Calu3 (cell line): ENCODE data around the gene FZD4. TPM values are rescaled to one million over a fixed set of nuclear protein-coding genes. Genes with fewer than 3 reads are reported as not detected.

Experiments
- BruUV-seq: library from RNA; stranded (reverse); fragments of 400-500 nt; replicated peaks from 2 replicates; lab custom pipeline; 2021; lab: Mats Ljungman, UMichigan
- CTCF ChIA-PET: fragments of 300-600 bp; sonication (Branson Sonifier 250); formaldehyde crosslinking; loops from one replicate; lab custom pipeline; 2022; ENCODE audit warnings: antibody characterized with exemption; lab: Charles Lee
- DNase-seq: peaks from one replicate; pipeline ENCODE4 v3.0.0; 2022
- H3K27ac Mint-ChIP-seq: one replicate; pipeline ENCODE4 v1.8.0; 2022; ENCODE audit warnings: mixed read lengths; ENCODE audit not compliant: unreplicated experiment
- H3K27me3 Mint-ChIP-seq: one replicate; pipeline ENCODE4 v1.8.0; 2022; ENCODE audit warnings: mixed read lengths; ENCODE audit not compliant: unreplicated experiment
- H3K36me3 Mint-ChIP-seq: one replicate; pipeline ENCODE4 v1.8.0; 2022; ENCODE audit warnings: mild to moderate bottlenecking, moderate library complexity, mixed read lengths; ENCODE audit not compliant: insufficient read depth, unreplicated experiment
- H3K4me1 Mint-ChIP-seq: one replicate; pipeline ENCODE4 v1.8.0; 2022; ENCODE audit warnings: mild to moderate bottlenecking, low read depth, mixed read lengths; ENCODE audit not compliant: unreplicated experiment
- H3K4me3 Mint-ChIP-seq: one replicate; pipeline ENCODE4 v1.8.0; 2022; ENCODE audit warnings: mild to moderate bottlenecking, low read depth, moderate library complexity, mixed read lengths; ENCODE audit not compliant: unreplicated experiment
- H3K9me3 Mint-ChIP-seq: one replicate; pipeline ENCODE4 v1.8.0; 2022; ENCODE audit warnings: low read depth, mixed read lengths; ENCODE audit not compliant: unreplicated experiment
- intact Hi-C: fragments of 100-400 bp; cut with micrococcal nuclease; formaldehyde crosslinking; loops from one replicate; pipeline ENCODE4 v1.10.0; 2022; ENCODE audit not compliant: unreplicated experiment
- total RNA-seq: library from RNA; stranded (reverse); gene quantifications from 2 replicates; pipeline ENCODE4 v1.2.3, GENCODE V29; 2022
- TF ChIP-seq, protein P1 (sequence below): fragments of 200-600 bp; IDR thresholded peaks from one replicate; pipeline ENCODE4 v1.8.0; 2022; ENCODE audit warnings: antibody characterized with exemption; ENCODE audit not compliant: unreplicated experiment

The FZD4 gene
- total RNA-seq, 1 experiment from 2014 or later = 2.5 TPM

DNA sequence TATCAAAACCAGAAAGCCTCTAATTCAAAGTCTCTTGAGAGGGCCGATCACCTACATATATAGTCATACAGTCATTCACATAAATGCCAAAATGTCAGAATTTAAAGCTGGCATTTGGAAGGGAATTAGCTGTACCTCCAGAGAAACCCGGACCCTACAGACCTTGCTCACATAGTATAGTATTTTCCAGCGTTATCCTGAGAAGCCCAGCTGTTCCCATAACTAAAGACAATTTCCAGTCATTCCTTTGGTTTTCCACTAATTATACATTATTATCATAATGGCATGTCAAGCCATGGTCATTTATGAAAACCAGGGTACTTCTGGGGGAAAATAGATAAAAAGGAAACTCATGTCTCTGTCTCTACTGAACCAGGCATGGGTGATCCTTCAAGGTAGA, 53.6 kb downstream of the FZD4 start:
- BruUV-seq = no TSS peak
- no peak overlapping the region for H3K4me3 Mint-ChIP-seq
- no peak overlapping the region for H3K27ac Mint-ChIP-seq
- H3K36me3 Mint-ChIP-seq = no peaks in the 10 kb centered on the region
- intact Hi-C loops = no loop called here
- DNase-seq = no peak
- CTCF ChIA-PET = no interaction called here
- H3K4me1 Mint-ChIP-seq = no peaks in the 10 kb centered on the region
- TF ChIP-seq, protein P1, sequence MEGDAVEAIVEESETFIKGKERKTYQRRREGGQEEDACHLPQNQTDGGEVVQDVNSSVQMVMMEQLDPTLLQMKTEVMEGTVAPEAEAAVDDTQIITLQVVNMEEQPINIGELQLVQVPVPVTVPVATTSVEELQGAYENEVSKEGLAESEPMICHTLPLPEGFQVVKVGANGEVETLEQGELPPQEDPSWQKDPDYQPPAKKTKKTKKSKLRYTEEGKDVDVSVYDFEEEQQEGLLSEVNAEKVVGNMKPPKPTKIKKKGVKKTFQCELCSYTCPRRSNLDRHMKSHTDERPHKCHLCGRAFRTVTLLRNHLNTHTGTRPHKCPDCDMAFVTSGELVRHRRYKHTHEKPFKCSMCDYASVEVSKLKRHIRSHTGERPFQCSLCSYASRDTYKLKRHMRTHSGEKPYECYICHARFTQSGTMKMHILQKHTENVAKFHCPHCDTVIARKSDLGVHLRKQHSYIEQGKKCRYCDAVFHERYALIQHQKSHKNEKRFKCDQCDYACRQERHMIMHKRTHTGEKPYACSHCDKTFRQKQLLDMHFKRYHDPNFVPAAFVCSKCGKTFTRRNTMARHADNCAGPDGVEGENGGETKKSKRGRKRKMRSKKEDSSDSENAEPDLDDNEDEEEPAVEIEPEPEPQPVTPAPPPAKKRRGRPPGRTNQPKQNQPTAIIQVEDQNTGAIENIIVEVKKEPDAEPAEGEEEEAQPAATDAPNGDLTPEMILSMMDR = no peak
- H3K9me3 Mint-ChIP-seq = no peaks in the 10 kb centered on the region
- H3K27me3 Mint-ChIP-seq = no peaks in the 10 kb centered on the region

DNA sequence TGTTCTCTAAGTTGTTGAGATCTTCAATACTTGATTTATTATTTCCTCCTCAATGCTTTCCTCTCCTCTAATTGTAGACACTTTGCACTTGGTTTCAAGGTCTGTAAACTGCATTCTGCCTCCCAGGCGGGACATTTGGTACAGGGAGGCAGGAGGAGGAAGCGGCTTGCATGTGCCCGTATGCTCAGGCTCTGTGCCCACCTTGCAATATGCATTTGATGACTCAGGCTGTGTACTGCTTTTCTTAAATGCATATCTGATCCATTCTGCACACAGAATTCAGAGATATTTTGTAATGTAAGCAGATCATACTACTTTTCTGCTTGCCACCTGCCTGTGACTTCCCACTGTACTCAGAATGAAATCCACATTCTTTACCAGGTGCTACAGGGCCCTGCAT, 55.0 kb downstream of the FZD4 start:
- DNase-seq = no peak
- no peaks in the 10 kb centered on the region for H3K36me3 Mint-ChIP-seq
- H3K4me1 Mint-ChIP-seq = no peaks in the 10 kb centered on the region
- no peaks in the 10 kb centered on the region for H3K27me3 Mint-ChIP-seq
- no peak overlapping the region for H3K27ac Mint-ChIP-seq
- TF ChIP-seq, protein P1 = no peak
- H3K4me3 Mint-ChIP-seq = no peak overlapping the region
- CTCF ChIA-PET = no interaction called here
- BruUV-seq = no TSS peak
- H3K9me3 Mint-ChIP-seq = no peaks in the 10 kb centered on the region
- intact Hi-C loops = no loop called here

DNA sequence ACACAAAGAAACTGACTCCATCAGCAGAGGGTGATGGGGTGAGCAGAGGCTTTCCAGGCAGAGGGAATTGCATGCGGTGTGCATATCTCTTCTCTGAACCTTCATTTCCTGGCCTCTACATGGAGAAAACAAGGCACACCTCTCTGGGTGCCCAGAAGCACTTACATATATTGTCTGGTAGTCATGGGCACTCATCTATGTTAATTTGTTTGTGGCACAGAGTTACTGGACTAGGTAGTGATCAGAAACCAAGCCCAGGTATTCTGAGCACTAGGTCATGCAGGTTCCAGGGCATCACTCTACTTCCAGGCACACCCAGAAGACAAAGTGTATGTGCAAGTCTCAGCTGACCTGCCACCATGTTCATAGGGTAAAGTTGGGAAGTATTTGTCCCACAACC, 56.5 kb downstream of the FZD4 start:
- no peaks in the 10 kb centered on the region for H3K36me3 Mint-ChIP-seq

DNA sequence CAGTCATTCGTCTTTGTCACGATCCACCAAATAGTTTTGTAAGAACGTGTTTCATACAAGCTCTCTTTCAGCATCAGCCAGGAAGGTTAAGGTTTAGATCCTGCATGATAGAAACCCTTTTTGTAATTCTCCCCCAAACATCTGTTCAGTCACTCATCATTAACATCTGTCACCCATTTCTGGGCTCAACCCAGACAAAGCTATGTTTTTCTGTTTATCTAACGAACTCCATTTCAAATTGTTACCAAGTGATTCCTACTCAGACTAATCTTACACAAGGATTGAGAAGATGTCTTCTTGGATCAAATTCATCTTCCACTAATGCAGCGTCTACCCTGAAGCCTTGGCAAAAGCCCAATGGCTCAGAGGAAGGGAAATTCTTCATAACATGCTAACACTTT, 58.8 kb downstream of the FZD4 start:
- TF ChIP-seq, protein P1 = no peak
- intact Hi-C loops = no loop called here
- Mint-ChIP-seq H3K4me3 (no peak overlapping the region), H3K9me3 (no peaks in the 10 kb centered on the region), H3K4me1 (no peaks in the 10 kb centered on the region), H3K27ac (no peak overlapping the region), H3K36me3 (no peaks in the 10 kb centered on the region), H3K27me3 (no peaks in the 10 kb centered on the region)
- no TSS peak for BruUV-seq
- DNase-seq = no peak
- CTCF ChIA-PET = no interaction called here

More for the DNA sequence above, 56.5 kb downstream of the FZD4 start:
- Mint-ChIP-seq H3K4me1 (no peaks in the 10 kb centered on the region), H3K9me3 (no peaks in the 10 kb centered on the region), H3K4me3 (no peak overlapping the region), H3K27me3 (no peaks in the 10 kb centered on the region), H3K27ac (no peak overlapping the region)
- intact Hi-C loops = no loop called here
- no peak for DNase-seq
- CTCF ChIA-PET = no interaction called here
- TF ChIP-seq, protein P1 = no peak
- BruUV-seq = no TSS peak

Other genes starting within 250 kb of the FZD4 start
- 13.9 and 14.5 TPM in 2 replicates for gene PRSS23, start 154.9 kb downstream of the FZD4 start, total RNA-seq
- 11.1 and 12.6 TPM in 2 replicates for gene TMEM135, start 82.5 kb upstream of the FZD4 start, total RNA-seq